Activated naive CD4-positive, alpha-beta T cell treated with anti-CD3 and anti-CD28 coated beads, Interleukin-2, amount 50 U/mL, for 24 hours (primary cell): ENCODE data around the gene MYCN.

Experiments used
- H3K27ac Mint-ChIP-seq: one replicate; pipeline ENCODE4 v1.8.0; 2021; ENCODE audit warnings: mild to moderate bottlenecking, mixed read lengths
- H3K27me3 Mint-ChIP-seq: one replicate; pipeline ENCODE4 v1.8.0; 2021; ENCODE audit warnings: mixed read lengths
- H3K36me3 Mint-ChIP-seq: one replicate; pipeline ENCODE4 v1.8.0; 2021; ENCODE audit warnings: mixed read lengths
- H3K4me1 Mint-ChIP-seq: one replicate; pipeline ENCODE4 v1.8.0; 2021; ENCODE audit warnings: mixed read lengths
- H3K4me3 Mint-ChIP-seq: one replicate; pipeline ENCODE4 v1.8.0; 2021; ENCODE audit warnings: mild to moderate bottlenecking, mixed read lengths
- H3K9me3 Mint-ChIP-seq: one replicate; pipeline ENCODE4 v1.8.0; 2021; ENCODE audit warnings: mixed read lengths

MYCN gene

DNA sequence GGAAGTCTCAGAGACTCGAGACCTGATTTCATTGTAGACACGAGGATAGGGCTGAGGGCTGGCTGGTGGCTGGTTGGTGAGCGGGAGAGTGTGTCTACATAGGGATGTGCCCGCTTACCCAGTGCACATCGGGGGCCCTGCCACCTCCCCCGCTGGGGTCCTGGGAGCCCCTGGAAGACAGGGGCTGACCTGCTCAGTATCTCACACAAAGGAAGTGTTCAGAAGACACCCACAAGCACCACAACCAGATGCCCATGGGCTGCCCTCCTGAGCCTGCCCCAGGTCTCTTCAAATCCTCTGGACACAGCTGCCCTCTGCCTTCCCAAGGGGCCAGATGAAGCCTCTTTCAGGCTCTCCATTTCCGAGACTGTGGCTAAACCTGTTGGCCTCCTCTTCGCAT lies 43.1 kb downstream of the MYCN start:
- no peak overlapping the region for H3K4me3 Mint-ChIP-seq
- no peak overlapping the region for H3K27ac Mint-ChIP-seq

GRCh38 chr2:15984368-15985255 lies 44.3 kb downstream of the MYCN start:
- Mint-ChIP-seq H3K36me3 (no peaks in the 10 kb centered on the region), H3K27ac (no peak overlapping the region), H3K9me3 (no peaks in the 10 kb centered on the region), H3K4me3 (no peak overlapping the region), H3K4me1 (peaks cover 12% of the 10 kb centered on the region), H3K27me3 (no peaks in the 10 kb centered on the region)

More for the DNA sequence above, 43.1 kb downstream of the MYCN start:
- no peaks in the 10 kb centered on the region for H3K9me3 Mint-ChIP-seq
- no peaks in the 10 kb centered on the region for H3K36me3 Mint-ChIP-seq
- no peaks in the 10 kb centered on the region for H3K27me3 Mint-ChIP-seq
- peaks cover 12% of the 10 kb centered on the region for H3K4me1 Mint-ChIP-seq

GRCh38 chr2:15985531-15985930 lies 45.2 kb downstream of the MYCN start:
- no peaks in the 10 kb centered on the region for H3K36me3 Mint-ChIP-seq
- H3K9me3 Mint-ChIP-seq: no peaks in the 10 kb centered on the region
- H3K27ac Mint-ChIP-seq: no peak overlapping the region
- H3K27me3 Mint-ChIP-seq: no peaks in the 10 kb centered on the region
- H3K4me1 Mint-ChIP-seq: peaks cover 12% of the 10 kb centered on the region
- H3K4me3 Mint-ChIP-seq: no peak overlapping the region

- no peak overlapping the region for H3K27ac Mint-ChIP-seq
- H3K9me3 Mint-ChIP-seq: no peaks in the 10 kb centered on the region
- peaks cover 12% of the 10 kb centered on the region for H3K4me1 Mint-ChIP-seq
- no peaks in the 10 kb centered on the region for H3K27me3 Mint-ChIP-seq
- no peaks in the 10 kb centered on the region for H3K36me3 Mint-ChIP-seq
- no peak overlapping the region for H3K4me3 Mint-ChIP-seq
Observed at GRCh38 chr2:15986068-15986560, 45.8 kb downstream of the MYCN start.

DNA sequence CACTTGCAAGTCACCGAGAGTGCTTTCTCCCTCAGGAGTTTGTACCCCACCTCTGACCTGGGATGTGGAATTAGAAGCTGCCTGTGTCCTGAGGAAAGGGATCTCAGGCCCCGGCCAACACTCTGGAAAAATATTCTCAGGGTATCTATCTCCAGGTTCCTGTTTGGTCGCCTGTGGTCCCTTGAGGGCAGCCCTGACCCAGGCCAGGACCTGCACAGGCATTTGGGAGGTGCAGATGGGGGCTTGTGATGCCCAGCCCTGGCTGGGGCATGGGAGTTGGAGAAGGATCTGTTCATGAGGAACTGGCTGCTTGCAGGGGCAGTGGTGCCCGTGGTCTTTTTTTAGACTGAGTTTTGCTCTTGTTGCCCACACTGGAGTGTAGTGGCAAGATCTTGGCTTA lies 46.3 kb downstream of the MYCN start:
- H3K4me1 Mint-ChIP-seq: peaks cover 12% of the 10 kb centered on the region
- no peaks in the 10 kb centered on the region for H3K36me3 Mint-ChIP-seq
- no peak overlapping the region for H3K27ac Mint-ChIP-seq
- no peaks in the 10 kb centered on the region for H3K27me3 Mint-ChIP-seq
- no peak overlapping the region for H3K4me3 Mint-ChIP-seq
- no peaks in the 10 kb centered on the region for H3K9me3 Mint-ChIP-seq

DNA sequence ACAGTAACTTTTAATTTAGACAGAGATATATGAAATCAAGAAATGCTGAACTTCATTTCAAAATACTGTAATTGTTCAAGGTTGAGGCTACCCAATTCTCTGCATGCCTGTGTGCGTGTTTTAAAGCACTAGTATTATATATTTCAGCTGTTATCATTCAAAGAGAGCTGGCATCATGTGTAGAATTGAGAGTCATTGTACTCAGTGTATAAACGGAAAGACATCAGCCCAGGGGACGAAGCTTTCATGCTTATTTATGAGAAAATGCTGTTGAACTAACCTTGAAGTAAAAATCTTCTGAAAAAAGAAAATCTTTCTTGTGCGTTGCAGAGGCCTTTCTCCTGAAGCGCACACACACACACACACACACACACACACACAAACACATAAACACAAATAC lies 48.4 kb downstream of the MYCN start:
- Mint-ChIP-seq H3K36me3 (no peaks in the 10 kb centered on the region), H3K27me3 (no peaks in the 10 kb centered on the region), H3K9me3 (no peaks in the 10 kb centered on the region), H3K4me1 (no peaks in the 10 kb centered on the region), H3K27ac (no peak overlapping the region), H3K4me3 (no peak overlapping the region)

DNA sequence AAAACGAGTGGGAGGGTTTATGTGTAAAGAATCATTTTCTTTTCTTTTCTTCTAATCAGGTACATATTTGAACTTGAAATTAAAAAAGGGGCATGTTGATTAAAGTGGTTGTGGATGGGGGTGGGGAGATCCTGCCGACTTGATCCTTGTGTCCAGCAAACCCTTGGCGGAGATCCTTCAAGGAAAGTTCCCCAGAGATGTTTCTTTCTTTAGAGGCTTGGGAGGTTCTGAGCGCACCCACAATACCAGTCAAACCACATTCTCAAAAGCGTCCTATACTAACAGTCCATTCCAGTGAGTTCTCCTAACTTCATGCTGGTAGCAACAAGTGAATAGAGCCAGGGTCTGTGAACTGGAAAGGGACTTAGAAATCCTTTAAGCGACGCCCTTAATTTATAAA lies 49.2 kb downstream of the MYCN start:
- Mint-ChIP-seq H3K4me3 (no peak overlapping the region), H3K27me3 (no peaks in the 10 kb centered on the region), H3K9me3 (no peaks in the 10 kb centered on the region), H3K27ac (no peak overlapping the region), H3K4me1 (no peaks in the 10 kb centered on the region), H3K36me3 (no peaks in the 10 kb centered on the region)

GRCh38 chr2:15990151-15991101 lies 50.1 kb downstream of the MYCN start:
- no peaks in the 10 kb centered on the region for H3K36me3 Mint-ChIP-seq
- no peak overlapping the region for H3K27ac Mint-ChIP-seq
- no peaks in the 10 kb centered on the region for H3K27me3 Mint-ChIP-seq
- no peak overlapping the region for H3K4me3 Mint-ChIP-seq
- no peaks in the 10 kb centered on the region for H3K9me3 Mint-ChIP-seq
- H3K4me1 Mint-ChIP-seq: no peaks in the 10 kb centered on the region

- no peak overlapping the region for H3K27ac Mint-ChIP-seq
- H3K36me3 Mint-ChIP-seq: no peaks in the 10 kb centered on the region
- H3K4me1 Mint-ChIP-seq: no peaks in the 10 kb centered on the region
- H3K9me3 Mint-ChIP-seq: no peaks in the 10 kb centered on the region
- H3K4me3 Mint-ChIP-seq: no peak overlapping the region
- no peaks in the 10 kb centered on the region for H3K27me3 Mint-ChIP-seq
Observed at GRCh38 chr2:15991231-15991630, 50.9 kb downstream of the MYCN start.

DNA sequence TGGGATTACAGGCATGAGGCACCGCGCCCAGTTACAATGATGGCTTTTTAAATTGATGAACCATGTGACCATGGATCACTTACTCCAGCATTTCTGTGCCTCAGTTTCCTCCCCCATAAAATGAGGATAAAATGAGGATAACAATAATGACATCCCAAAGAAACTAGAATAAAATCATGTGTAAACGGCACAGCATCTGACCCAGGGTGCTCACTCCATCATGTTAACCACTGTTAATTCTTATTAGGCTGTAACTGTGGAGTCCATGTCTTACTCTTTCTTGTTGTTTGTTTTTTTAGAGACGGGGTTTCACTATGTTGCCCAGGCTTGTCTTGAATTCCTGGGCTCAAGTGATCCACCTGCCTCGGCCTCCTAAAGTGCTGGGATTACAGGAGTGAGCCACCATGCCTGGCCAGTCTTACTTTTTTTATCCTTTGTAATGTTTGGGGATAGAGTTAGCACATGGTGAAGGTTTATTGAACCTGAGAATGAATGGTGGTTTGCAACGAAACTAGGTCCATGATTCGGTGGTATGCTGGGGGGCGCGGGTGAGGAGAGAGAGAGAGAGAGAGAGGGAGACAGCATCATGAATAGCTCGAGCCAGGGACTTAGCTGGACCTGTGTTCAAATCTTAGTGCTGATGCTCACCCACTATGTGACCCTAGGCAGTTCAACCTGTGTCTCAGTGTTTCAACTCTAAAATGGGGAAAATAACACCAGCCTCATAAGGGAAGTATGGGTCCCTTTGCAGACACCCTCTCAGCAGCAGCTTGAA lies 52.3 kb downstream of the MYCN start:
- H3K27me3 Mint-ChIP-seq: no peaks in the 10 kb centered on the region
- no peak overlapping the region for H3K27ac Mint-ChIP-seq
- no peak overlapping the region for H3K4me3 Mint-ChIP-seq

GRCh38 chr2:15993232-15993610 lies 52.9 kb downstream of the MYCN start:
- H3K27me3 Mint-ChIP-seq: no peaks in the 10 kb centered on the region
- H3K9me3 Mint-ChIP-seq: no peaks in the 10 kb centered on the region
- no peak overlapping the region for H3K27ac Mint-ChIP-seq
- no peaks in the 10 kb centered on the region for H3K4me1 Mint-ChIP-seq
- no peak overlapping the region for H3K4me3 Mint-ChIP-seq
- no peaks in the 10 kb centered on the region for H3K36me3 Mint-ChIP-seq

More for the DNA sequence above, 52.3 kb downstream of the MYCN start:
- Mint-ChIP-seq H3K9me3 (no peaks in the 10 kb centered on the region), H3K36me3 (no peaks in the 10 kb centered on the region), H3K4me1 (no peaks in the 10 kb centered on the region)

GRCh38 chr2:15993666-15994065 lies 53.3 kb downstream of the MYCN start:
- Mint-ChIP-seq H3K4me3 (no peak overlapping the region), H3K9me3 (no peaks in the 10 kb centered on the region), H3K27me3 (no peaks in the 10 kb centered on the region), H3K27ac (no peak overlapping the region), H3K36me3 (no peaks in the 10 kb centered on the region), H3K4me1 (no peaks in the 10 kb centered on the region)

GRCh38 chr2:15995603-15996002 lies 55.3 kb downstream of the MYCN start:
- H3K36me3 Mint-ChIP-seq: no peaks in the 10 kb centered on the region
- H3K4me1 Mint-ChIP-seq: no peaks in the 10 kb centered on the region
- no peaks in the 10 kb centered on the region for H3K9me3 Mint-ChIP-seq
- no peak overlapping the region for H3K4me3 Mint-ChIP-seq
- H3K27ac Mint-ChIP-seq: no peak overlapping the region
- no peaks in the 10 kb centered on the region for H3K27me3 Mint-ChIP-seq
